ENCODE results near the gene FOXF1.

Gene FOXF1

GRCh38 chr16:86500708-86501510 is 9.4 kb upstream of the FOXF1 start:
- in situ Hi-C loops (cut with HindIII; ENCODE audit: low pct_ligation_motif_present, low pct_unique_long_range_greater_than_20kb, low sequenced_read_pairs), result no loop called here
- DNase-seq, result no peak

GRCh38 chr16:86501989-86502855 is 8.1 kb upstream of the FOXF1 start:
- DNase-seq, result no peak
- in situ Hi-C loops (cut with HindIII; ENCODE audit: low pct_ligation_motif_present, low pct_unique_long_range_greater_than_20kb, low sequenced_read_pairs), result no loop called here

GRCh38 chr16:86502856-86503748 is 7.2 kb upstream of the FOXF1 start:
- DNase-seq, result no peak
- in situ Hi-C loops (cut with HindIII; ENCODE audit: low pct_ligation_motif_present, low pct_unique_long_range_greater_than_20kb, low sequenced_read_pairs), result no loop called here

DNA sequence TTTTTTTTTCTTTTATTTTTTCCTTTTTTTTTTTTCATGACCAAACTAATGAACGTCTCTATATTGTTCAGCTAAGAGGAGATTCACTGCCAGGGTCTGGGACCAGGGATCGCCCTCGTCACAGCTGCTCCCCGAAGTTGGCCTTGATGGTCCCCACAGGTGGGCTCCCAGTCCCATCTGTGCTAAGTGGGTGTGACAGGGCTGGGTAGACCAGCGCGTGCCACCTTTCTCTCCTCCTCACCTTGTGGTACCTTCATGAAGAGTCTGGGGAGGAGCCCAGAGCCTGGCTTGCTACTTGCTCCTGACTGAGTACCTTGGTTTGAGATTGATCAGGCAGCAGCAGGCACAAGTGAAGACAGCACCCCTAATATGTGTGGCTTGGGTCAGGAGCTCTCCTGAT is 6.5 kb upstream of the FOXF1 start:
- in situ Hi-C loops (cut with HindIII; ENCODE audit: low pct_ligation_motif_present, low pct_unique_long_range_greater_than_20kb, low sequenced_read_pairs), result no loop called here
- DNase-seq, result no peak

DNA sequence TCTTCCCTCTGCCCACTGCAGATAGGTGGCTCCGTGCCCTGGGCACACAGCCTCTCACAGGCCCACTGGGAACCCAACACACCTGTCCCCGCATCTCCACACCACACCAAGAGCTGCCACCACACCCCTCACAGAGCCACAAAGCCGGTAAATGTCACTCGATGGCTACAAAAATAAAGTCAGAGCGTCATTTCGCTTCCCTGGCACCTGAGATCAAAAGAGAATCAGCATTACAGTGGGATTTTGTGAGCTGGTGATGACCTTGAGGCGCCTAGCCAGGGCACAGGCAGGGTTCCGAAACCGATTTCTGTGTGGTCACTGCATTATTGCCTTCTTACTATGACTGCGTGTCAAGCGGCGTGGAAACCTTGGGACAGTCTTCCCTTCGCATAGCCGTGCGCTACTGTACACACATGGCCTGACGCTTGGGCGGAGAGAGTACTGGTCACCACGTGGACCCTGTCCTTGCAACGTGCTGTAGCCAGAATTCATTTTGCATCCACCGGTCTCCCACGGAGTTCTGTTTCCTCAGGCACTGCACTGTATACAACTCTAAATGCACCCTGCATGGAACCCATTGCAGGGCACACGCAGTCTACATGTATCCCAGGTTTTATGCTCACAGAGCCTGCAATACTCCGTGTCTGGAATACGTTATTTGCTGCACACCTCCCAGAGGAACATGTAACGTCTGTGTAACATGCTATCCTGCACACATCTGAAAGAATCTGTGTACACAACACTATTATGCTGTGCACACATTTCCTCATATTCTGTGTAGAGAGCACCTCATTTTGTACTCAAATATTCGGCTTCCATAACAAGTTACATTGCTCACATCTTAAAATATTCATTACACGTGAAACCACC is 5.8 kb upstream of the FOXF1 start:
- in situ Hi-C loops (cut with HindIII; ENCODE audit: low pct_ligation_motif_present, low pct_unique_long_range_greater_than_20kb, low sequenced_read_pairs), result no loop called here

DNA sequence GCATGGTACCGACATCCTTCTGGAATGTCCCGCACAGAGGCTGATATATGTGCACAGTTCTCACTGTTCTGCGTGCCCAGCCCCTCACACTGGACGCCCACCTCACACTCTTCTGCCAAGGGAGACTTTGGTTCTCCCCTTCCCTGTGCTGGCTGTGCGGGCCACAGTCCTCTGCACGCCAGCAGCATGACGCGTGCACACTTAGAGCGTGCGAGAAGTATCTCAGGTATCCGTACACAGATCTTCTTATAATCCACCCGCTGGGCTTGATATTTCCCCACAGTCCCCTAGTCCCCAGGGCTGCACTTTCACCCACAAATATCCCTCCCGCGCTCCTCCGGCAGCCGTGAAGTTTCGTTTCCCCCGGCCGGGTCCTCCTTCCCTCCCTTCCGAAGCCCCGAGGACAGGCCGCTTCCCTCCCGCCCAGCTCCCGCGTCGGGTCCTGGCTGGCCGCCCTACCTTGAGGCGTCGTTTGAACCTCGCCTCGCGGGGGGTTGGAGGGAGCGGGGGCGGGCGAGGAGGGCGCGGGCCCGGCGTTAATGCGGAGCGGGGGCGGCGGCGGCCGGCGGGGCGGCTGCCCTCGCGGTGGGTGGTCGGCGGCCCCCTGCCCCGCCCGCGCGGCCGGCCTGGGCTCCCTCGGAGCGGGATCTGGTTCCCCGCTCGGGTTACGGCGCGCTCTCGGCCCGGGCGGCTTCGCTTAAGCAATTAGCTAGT is 5.0 kb upstream of the FOXF1 start:
- in situ Hi-C loops (cut with HindIII; ENCODE audit: low pct_ligation_motif_present, low pct_unique_long_range_greater_than_20kb, low sequenced_read_pairs), result no loop called here
- no peak for DNase-seq

More for the DNA sequence above, 5.8 kb upstream of the FOXF1 start:
- DNase-seq, result no peak

GRCh38 chr16:86505899-86506864 is 4.1 kb upstream of the FOXF1 start:
- in situ Hi-C loops (cut with HindIII; ENCODE audit: low pct_ligation_motif_present, low pct_unique_long_range_greater_than_20kb, low sequenced_read_pairs), result no loop called here
- DNase-seq, result no peak

GRCh38 chr16:86507173-86508027 is 2.9 kb upstream of the FOXF1 start:
- in situ Hi-C loops (cut with HindIII; ENCODE audit: low pct_ligation_motif_present, low pct_unique_long_range_greater_than_20kb, low sequenced_read_pairs), result no loop called here
- no peak for DNase-seq

DNA sequence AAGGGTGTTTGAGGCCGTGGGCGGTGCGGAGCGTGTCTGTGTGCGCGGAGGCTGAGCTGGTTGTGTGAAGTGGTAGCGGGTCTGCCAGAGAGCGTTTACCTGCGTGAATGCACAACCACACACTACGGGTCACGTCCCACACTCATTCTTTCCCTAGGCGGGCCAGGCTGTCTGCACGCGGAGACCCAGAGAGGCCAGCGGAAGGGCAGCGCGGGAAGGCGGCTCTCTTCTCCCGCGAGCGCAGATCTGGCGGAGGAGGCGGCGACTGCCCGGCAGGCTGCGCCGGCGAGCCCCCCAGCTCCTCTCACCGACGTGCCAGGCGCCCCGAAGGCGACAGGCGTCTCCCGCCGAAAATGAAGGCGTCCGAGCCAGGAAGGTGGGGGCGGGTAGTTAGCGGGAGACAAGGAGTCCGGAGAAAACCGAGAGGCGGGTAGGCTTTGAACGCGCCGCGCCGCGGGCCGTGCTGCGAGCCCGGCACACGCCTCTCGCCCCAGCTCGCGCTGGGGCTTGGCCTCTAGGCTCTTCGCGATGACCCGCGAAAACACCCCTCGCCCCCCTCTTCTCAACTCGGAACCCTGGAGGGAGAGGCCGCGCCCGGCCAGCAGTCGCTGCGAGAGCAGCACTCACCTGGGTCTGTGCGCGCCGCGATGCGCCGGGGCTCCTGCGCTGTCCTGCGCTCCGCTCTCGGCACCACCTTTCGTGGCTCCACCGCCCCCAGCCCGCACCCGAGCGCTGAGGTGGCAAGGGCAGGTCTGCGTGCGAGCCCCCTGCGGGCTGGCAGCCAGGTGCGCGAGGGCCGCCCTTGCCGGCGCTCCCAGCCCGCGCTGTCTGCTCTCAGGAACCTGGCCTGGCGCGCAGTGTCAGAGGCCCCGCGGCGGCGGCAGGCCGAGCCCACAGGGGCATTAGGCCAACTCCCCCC is 2.0 kb upstream of the FOXF1 start:
- DNase-seq, result no peak
- in situ Hi-C loops (cut with HindIII; ENCODE audit: low pct_ligation_motif_present, low pct_unique_long_range_greater_than_20kb, low sequenced_read_pairs), result no loop called here

DNA sequence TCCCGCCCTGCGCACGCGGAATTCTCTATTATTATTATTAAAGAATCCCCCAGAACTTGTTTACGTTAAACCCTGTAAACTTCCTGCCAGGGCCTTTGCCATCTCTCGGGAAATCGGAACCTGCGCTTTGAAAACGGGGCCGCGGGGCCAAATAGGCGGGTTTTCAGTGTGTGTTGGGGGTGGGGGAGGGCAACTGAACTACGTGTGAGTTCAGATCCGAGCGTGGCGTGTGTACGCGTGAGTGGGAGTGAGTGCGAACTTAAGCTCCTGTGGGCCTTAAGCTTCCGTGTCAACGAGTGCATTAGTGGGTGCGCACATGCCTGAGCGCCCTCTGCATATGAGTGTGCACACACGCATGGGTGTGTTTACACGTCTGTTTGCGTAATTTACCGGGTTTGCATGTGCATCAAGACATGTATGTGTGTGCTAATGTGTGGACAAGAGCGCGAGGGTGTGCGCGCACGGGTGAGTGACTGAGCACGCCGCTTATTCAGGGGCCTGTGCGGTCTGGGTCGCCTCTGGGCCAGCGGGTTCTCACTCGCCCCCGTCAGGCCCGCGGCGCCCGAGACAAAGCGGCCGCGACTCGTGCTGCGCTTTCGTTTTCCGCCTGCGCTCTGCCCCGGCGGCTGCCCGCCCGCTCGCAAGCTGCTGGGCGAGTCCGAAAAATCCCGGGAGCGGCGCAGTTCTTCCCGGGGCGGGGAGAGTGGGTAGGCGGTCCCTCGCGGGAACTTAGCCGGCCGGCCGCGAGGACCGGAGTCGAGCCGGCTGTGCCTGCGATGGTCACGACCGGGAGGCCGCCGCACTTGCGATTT is 1.2 kb upstream of the FOXF1 start:
- peak; percentile 58 for DNase-seq
- in situ Hi-C loops (cut with HindIII; ENCODE audit: low pct_ligation_motif_present, low pct_unique_long_range_greater_than_20kb, low sequenced_read_pairs), result no loop called here

GRCh38 chr16:86509759-86510464 is 415 bp upstream of the FOXF1 start:
- no peak for DNase-seq
- in situ Hi-C loops (cut with HindIII; ENCODE audit: low pct_ligation_motif_present, low pct_unique_long_range_greater_than_20kb, low sequenced_read_pairs), result no loop called here

- no peak for DNase-seq
- in situ Hi-C loops (cut with HindIII; ENCODE audit: low pct_ligation_motif_present, low pct_unique_long_range_greater_than_20kb, low sequenced_read_pairs), result no loop called here
These were observed 1.2 kb downstream of the FOXF1 start for GRCh38 chr16:86511317-86512161.

All from ACHN (cell line).